DOHH2 (cell line): Measurements from ENCODE around the gene IGF1R.

Experiments used
- H3F3A ChIP-seq: fragments of 200-600 bp; sonication (generic), shearing (Covaris generic); 2 replicates; pipeline ENCODE4 v1.6.0; 2016; ENCODE audit warnings: antibody characterized with exemption, mild to moderate bottlenecking; ENCODE audit not compliant: control insufficient read depth, insufficient read depth
- H3K27ac ChIP-seq: fragments of 200-600 bp; sonication (generic); 2 replicates; pipeline ENCODE4 v1.5.1; 2014; ENCODE audit warnings: low read depth, mild to moderate bottlenecking, low read length, moderate library complexity
- H3K27me3 ChIP-seq: fragments of 200-600 bp; sonication (generic); 2 replicates; pipeline ENCODE4 v1.6.1; 2014; ENCODE audit warnings: mild to moderate bottlenecking, low read length, mixed read lengths; ENCODE audit not compliant: control insufficient read depth
- H3K36me3 ChIP-seq: fragments of 200-600 bp; sonication (generic); 2 replicates; pipeline ENCODE4 v1.6.1; 2014; ENCODE audit warnings: mild to moderate bottlenecking, low read length, moderate library complexity, mixed read lengths; ENCODE audit not compliant: control insufficient read depth
- H3K4me1 ChIP-seq: fragments of 200-600 bp; sonication (generic); 2 replicates; pipeline ENCODE4 v1.6.1; 2014; ENCODE audit warnings: mild to moderate bottlenecking, low read length, mixed read lengths; ENCODE audit not compliant: control insufficient read depth
- H3K4me2 ChIP-seq: fragments of 200-600 bp; sonication (generic); 2 replicates; pipeline ENCODE4 v1.6.0; 2014; ENCODE audit warnings: mild to moderate bottlenecking, low read length, moderate library complexity
- H3K4me3 ChIP-seq: fragments of 200-600 bp; sonication (generic); 2 replicates; pipeline ENCODE4 v1.5.1; 2014; ENCODE audit warnings: mild to moderate bottlenecking, low read length, mixed read lengths
- H3K79me2 ChIP-seq: fragments of 200-600 bp; sonication (generic); 2 replicates; pipeline ENCODE4 v1.6.1; 2014; ENCODE audit warnings: mild to moderate bottlenecking, low read length, mixed read lengths; ENCODE audit not compliant: control insufficient read depth
- H3K9me2 ChIP-seq: fragments of 200-600 bp; sonication (generic); replicated peaks from 2 replicates; pipeline ENCODE4 v1.6.1; 2014; ENCODE audit warnings: mild to moderate bottlenecking, low read length, mixed read lengths; ENCODE audit not compliant: control insufficient read depth
- H3K9me3 ChIP-seq: fragments of 200-600 bp; sonication (generic); 2 replicates; pipeline ENCODE4 v1.6.1; 2014; ENCODE audit warnings: antibody characterized with exemption, low read length, mixed read lengths; ENCODE audit not compliant: control insufficient read depth, insufficient read depth
- H4K20me1 ChIP-seq: fragments of 200-600 bp; sonication (generic); 2 replicates; pipeline ENCODE4 v1.6.0; 2014; ENCODE audit warnings: low read depth, mild to moderate bottlenecking, antibody characterized with exemption, low read length, moderate library complexity; ENCODE audit not compliant: control insufficient read depth, insufficient read depth
- CTCF ChIP-seq: fragments of 200-600 bp; sonication (generic); IDR thresholded peaks from one replicate; pipeline ENCODE4 v1.5.1; 2014; ENCODE audit warnings: antibody characterized with exemption, mild to moderate bottlenecking, low read depth, low read length; ENCODE audit not compliant: poor library complexity, severe bottlenecking
- EZH2phosphoT487 ChIP-seq: fragments of 200-600 bp; sonication (generic); IDR thresholded peaks from 2 replicates; pipeline ENCODE4 v1.6.1; 2017; ENCODE audit warnings: borderline replicate concordance, mild to moderate bottlenecking, antibody characterized with exemption, low read length, moderate library complexity, mixed read lengths

IGF1R gene

GRCh38 chr15:98843844-98844243, 195.5 kb downstream of the IGF1R start:
- Histone ChIP-seq H3K9me3 (no peaks in the 10 kb centered on the region), H3K9me2 (no peaks in the 10 kb centered on the region), H3K36me3 (no peaks in the 10 kb centered on the region), H3K4me3 (no peak overlapping the region), H3K4me2 (no peak overlapping the region), H3K4me1 (peaks cover 4% of the 10 kb centered on the region; the same call in 1 of the 2 replicates), H3K27me3 (no peaks in the 10 kb centered on the region), H3K79me2 (no peaks in the 10 kb centered on the region), H3K27ac (no peak overlapping the region), H3F3A (no peaks in the 10 kb centered on the region), H4K20me1 (no peaks in the 10 kb centered on the region)
- TF ChIP-seq EZH2phosphoT487: no peak
- TF ChIP-seq CTCF: no peak

- Histone ChIP-seq H3K4me3 (no peak overlapping the region), H3K79me2 (no peaks in the 10 kb centered on the region), H3K36me3 (no peaks in the 10 kb centered on the region), H3K27me3 (no peaks in the 10 kb centered on the region), H4K20me1 (no peaks in the 10 kb centered on the region), H3K9me3 (no peaks in the 10 kb centered on the region), H3K27ac (no peak overlapping the region), H3F3A (no peaks in the 10 kb centered on the region), H3K4me1 (peaks cover 4% of the 10 kb centered on the region; the same call in 1 of the 2 replicates), H3K9me2 (no peaks in the 10 kb centered on the region), H3K4me2 (no peak overlapping the region)
- no peak for TF ChIP-seq CTCF
- TF ChIP-seq EZH2phosphoT487: no peak
These were observed 195.9 kb downstream of the IGF1R start for GRCh38 chr15:98844261-98844660.

GRCh38 chr15:98845138-98845884, 197.0 kb downstream of the IGF1R start:
- Histone ChIP-seq H3F3A (no peaks in the 10 kb centered on the region), H3K79me2 (no peaks in the 10 kb centered on the region), H3K4me2 (no peak overlapping the region), H3K9me2 (no peaks in the 10 kb centered on the region), H3K27me3 (no peaks in the 10 kb centered on the region), H3K27ac (no peak overlapping the region), H3K9me3 (no peaks in the 10 kb centered on the region), H3K36me3 (no peaks in the 10 kb centered on the region), H4K20me1 (no peaks in the 10 kb centered on the region), H3K4me1 (peaks cover 5% of the 10 kb centered on the region; the same call in 1 of the 2 replicates), H3K4me3 (no peak overlapping the region)
- TF ChIP-seq CTCF (no peak), EZH2phosphoT487 (no peak)
